ENCODE measurements around the gene FOLR1. TPM values are rescaled to one million over a fixed set of nuclear protein-coding genes. Genes with fewer than 3 reads are reported as not detected.
"Not testable (repeated sequence)": the region's sequence is repeated elsewhere in the genome, so short reads cannot be mapped to it uniquely, and the experiment has no call there.

Gene FOLR1
- total RNA-seq, 4 donors from 2014 or later = 0.40 to 1.0 TPM; not detected in 2

DNA sequence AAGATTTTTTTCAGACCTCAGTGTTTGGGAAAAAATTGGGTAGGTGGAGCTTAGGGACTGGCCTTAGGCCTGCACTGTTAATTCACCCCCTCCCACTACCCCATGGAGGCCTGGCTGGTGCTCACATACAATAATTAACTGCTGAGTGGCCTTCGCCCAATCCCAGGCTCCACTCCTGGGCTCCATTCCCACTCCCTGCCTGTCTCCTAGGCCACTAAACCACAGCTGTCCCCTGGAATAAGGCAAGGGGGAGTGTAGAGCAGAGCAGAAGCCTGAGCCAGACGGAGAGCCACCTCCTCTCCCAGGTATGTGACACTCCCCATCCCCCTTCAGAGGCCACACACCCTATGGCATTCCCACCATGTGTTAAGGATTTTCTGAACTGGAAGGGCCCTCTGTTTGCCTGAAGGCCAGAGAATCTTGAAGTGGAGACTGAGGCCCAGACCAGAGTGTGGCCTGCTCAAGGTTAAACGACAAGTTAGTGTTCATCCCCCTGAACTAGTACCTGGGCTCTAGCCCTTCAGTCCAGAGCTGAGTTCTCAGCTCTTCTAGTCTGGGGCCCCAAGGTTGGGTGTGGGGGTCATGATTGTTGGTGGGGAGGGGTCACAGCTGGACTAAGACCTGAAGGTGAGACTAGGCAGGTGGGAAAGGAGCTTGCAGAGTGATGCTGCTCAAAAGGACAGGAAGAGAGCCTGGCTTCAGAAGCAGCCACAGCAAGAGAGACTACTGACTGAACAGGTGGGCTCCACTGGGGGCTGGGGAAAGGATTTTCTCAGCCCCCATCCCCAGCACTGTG, 2.3 kb upstream of the FOLR1 start:
- no peaks in the 10 kb centered on the region for H3K9me3 ChIP-seq
- no peak overlapping the region for H3K27ac ChIP-seq (replicated peaks in 1 of 4)
- 55% methylated on average over 3 of the region's 3 CpGs for WGBS
- no peak for TF ChIP-seq POLR2A (IDR thresholded peaks at IDR 0.05; ENCODE audit: low read depth)
- no peak for TF ChIP-seq POLR2AphosphoS5 (IDR thresholded peaks at IDR 0.05)
- TF ChIP-seq EP300 (IDR thresholded peaks at IDR 0.05) = no peak
- TF ChIP-seq, protein P1, sequence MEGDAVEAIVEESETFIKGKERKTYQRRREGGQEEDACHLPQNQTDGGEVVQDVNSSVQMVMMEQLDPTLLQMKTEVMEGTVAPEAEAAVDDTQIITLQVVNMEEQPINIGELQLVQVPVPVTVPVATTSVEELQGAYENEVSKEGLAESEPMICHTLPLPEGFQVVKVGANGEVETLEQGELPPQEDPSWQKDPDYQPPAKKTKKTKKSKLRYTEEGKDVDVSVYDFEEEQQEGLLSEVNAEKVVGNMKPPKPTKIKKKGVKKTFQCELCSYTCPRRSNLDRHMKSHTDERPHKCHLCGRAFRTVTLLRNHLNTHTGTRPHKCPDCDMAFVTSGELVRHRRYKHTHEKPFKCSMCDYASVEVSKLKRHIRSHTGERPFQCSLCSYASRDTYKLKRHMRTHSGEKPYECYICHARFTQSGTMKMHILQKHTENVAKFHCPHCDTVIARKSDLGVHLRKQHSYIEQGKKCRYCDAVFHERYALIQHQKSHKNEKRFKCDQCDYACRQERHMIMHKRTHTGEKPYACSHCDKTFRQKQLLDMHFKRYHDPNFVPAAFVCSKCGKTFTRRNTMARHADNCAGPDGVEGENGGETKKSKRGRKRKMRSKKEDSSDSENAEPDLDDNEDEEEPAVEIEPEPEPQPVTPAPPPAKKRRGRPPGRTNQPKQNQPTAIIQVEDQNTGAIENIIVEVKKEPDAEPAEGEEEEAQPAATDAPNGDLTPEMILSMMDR (IDR thresholded peaks at IDR 0.05) = no peak
- H3K36me3 ChIP-seq = no peaks in the 10 kb centered on the region
- no peaks in the 10 kb centered on the region for H3K27me3 ChIP-seq
- intact Hi-C loops (cut with DNase I) = no loop called here
- H3K4me1 ChIP-seq = no peaks in the 10 kb centered on the region
- no peak overlapping the region for H3K4me3 ChIP-seq
- no peak for DNase-seq (ENCODE audit: extremely low spot score)

DNA sequence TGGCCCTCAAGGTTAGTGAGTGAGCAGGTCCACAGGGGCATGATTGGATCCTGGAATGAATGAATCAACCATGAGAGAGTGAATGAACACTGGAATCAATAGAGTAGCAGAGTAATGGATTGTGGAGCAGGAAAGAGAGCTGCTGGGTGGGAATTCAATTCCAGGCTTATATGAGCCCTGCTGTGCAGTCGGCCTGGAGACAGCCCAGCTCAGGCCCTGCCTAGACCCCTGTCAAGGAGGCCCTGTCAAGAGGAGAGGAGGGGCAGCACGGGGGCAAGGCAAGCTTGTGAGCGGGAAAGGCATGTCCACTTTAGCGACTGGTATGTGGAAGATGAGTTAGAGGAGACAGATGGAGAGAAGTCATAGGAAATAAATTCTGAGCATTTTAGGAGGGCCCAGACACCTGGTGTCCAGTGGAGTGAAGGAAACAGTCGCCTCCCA, 1.3 kb upstream of the FOLR1 start:
- Histone ChIP-seq H3K36me3 (no peaks in the 10 kb centered on the region), H3K27me3 (no peaks in the 10 kb centered on the region), H3K4me3 (no peak overlapping the region), H3K9me3 (no peaks in the 10 kb centered on the region), H3K4me1 (no peaks in the 10 kb centered on the region), H3K27ac (replicated peaks in 1 of 4) (no peak overlapping the region)
- intact Hi-C loops (cut with DNase I) = no loop called here
- WGBS = 73% methylated on average over 5 of the region's 5 CpGs
- no peak for DNase-seq (ENCODE audit: extremely low spot score)
- TF ChIP-seq POLR2AphosphoS5 (IDR thresholded peaks at IDR 0.05) (no peak), POLR2A (IDR thresholded peaks at IDR 0.05; ENCODE audit: low read depth) (no peak), EP300 (IDR thresholded peaks at IDR 0.05) (no peak)
- TF ChIP-seq, protein P1 (IDR thresholded peaks at IDR 0.05) = no peak

DNA sequence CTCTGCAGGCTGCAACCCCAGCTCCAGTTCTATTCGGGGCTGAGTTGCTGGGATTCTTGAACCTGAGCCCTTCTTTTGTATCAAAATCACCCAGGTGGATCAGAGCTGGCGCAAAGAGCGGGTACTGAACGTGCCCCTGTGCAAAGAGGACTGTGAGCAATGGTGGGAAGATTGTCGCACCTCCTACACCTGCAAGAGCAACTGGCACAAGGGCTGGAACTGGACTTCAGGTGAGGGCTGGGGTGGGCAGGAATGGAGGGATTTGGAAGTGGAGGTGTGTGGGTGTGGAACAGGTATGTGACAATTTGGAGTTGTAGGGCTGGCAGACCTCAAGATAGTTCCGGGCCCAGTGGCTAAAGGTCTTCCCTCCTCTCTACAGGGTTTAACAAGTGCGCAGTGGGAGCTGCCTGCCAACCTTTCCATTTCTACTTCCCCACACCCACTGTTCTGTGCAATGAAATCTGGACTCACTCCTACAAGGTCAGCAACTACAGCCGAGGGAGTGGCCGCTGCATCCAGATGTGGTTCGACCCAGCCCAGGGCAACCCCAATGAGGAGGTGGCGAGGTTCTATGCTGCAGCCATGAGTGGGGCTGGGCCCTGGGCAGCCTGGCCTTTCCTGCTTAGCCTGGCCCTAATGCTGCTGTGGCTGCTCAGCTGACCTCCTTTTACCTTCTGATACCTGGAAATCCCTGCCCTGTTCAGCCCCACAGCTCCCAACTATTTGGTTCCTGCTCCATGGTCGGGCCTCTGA, 3.8 kb downstream of the FOLR1 start:
- Histone ChIP-seq H3K27me3 (no peaks in the 10 kb centered on the region), H3K4me1 (no peaks in the 10 kb centered on the region), H3K9me3 (no peaks in the 10 kb centered on the region), H3K27ac (replicated peaks in 1 of 4) (no peak overlapping the region), H3K36me3 (no peaks in the 10 kb centered on the region), H3K4me3 (no peak overlapping the region)
- peak; percentile 87 for DNase-seq (ENCODE audit: extremely low spot score)
- WGBS = 87% methylated on average over 12 of the region's 12 CpGs
- TF ChIP-seq, protein P1 (IDR thresholded peaks at IDR 0.05) = no peak
- TF ChIP-seq EP300 (IDR thresholded peaks at IDR 0.05) = no peak
- TF ChIP-seq POLR2AphosphoS5 (IDR thresholded peaks at IDR 0.05) = no peak
- TF ChIP-seq POLR2A (IDR thresholded peaks at IDR 0.05; ENCODE audit: low read depth) = no peak
- intact Hi-C loops (cut with DNase I) = no loop called here

DNA sequence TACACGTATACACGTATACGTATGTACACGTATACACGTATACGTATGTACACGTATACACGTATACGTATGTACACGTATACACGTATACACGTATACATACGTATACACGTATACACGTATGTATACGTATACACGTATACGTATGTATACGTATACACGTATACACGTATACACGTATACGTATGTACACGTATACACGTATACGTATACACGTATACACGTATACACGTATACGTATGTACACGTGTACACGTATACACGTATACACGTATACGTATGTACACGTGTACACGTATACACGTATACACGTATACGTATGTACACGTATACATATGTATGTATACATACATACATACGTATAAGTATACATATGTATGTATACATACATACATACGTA, 9.5 kb downstream of the FOLR1 start:
- 89% methylated on average over 39 of the region's 43 CpGs for WGBS
- H3K9me3 ChIP-seq; intact Hi-C loops (cut with DNase I); H3K27me3 ChIP-seq; DNase-seq (ENCODE audit: extremely low spot score); H3K27ac ChIP-seq (replicated peaks in 1 of 4); H3K36me3 ChIP-seq; H3K4me3 ChIP-seq; H3K4me1 ChIP-seq: not testable (repeated sequence)

DNA sequence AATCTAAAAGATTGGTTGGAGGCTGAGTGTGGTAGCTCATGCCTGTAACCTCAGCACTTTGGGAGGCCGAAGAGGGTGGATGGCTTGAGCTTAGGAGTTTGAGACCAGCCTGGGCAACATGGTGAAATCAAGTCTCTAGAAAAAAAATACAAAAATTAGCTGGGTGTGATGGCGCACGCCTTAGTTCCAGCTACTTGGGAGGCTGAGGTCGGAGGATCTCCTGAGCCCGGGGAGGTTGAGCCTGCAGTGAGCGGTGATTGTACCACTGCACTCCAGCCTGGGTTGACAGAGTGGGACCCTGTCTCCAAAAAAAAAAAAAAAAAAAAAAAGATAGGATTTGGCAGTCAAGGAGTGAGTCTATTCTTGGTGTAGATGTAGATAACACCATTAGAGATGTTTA, 10.6 kb downstream of the FOLR1 start:
- DNase-seq (ENCODE audit: extremely low spot score) = peak; percentile 39
- WGBS = 92% methylated on average over 6 of the region's 6 CpGs
- intact Hi-C loops (cut with DNase I) = no loop called here
- H3K4me3 ChIP-seq = no peak overlapping the region
- no peaks in the 10 kb centered on the region for H3K36me3 ChIP-seq
- TF ChIP-seq EP300 (IDR thresholded peaks at IDR 0.05) (no peak), POLR2AphosphoS5 (IDR thresholded peaks at IDR 0.05) (no peak), POLR2A (IDR thresholded peaks at IDR 0.05; ENCODE audit: low read depth) (no peak)
- TF ChIP-seq, protein P1 (IDR thresholded peaks at IDR 0.05) = no peak
- no peaks in the 10 kb centered on the region for H3K4me1 ChIP-seq
- no peak overlapping the region for H3K27ac ChIP-seq (replicated peaks in 1 of 4)
- H3K9me3 ChIP-seq = no peaks in the 10 kb centered on the region
- H3K27me3 ChIP-seq = no peaks in the 10 kb centered on the region

Measured in esophagus muscularis mucosa (tissue), 4 donors.